GM11168 (cell line): ENCODE measurements around the gene PCK1.

Experiments
- in situ Hi-C: fragments of 300-500 bp; cut with MboI; formaldehyde crosslinking; loops from one replicate; pipeline ENCODE4 v1.12.0; 2022; ENCODE audit warnings: low sequenced_read_pairs; ENCODE audit not compliant: unreplicated experiment

Gene PCK1

DNA sequence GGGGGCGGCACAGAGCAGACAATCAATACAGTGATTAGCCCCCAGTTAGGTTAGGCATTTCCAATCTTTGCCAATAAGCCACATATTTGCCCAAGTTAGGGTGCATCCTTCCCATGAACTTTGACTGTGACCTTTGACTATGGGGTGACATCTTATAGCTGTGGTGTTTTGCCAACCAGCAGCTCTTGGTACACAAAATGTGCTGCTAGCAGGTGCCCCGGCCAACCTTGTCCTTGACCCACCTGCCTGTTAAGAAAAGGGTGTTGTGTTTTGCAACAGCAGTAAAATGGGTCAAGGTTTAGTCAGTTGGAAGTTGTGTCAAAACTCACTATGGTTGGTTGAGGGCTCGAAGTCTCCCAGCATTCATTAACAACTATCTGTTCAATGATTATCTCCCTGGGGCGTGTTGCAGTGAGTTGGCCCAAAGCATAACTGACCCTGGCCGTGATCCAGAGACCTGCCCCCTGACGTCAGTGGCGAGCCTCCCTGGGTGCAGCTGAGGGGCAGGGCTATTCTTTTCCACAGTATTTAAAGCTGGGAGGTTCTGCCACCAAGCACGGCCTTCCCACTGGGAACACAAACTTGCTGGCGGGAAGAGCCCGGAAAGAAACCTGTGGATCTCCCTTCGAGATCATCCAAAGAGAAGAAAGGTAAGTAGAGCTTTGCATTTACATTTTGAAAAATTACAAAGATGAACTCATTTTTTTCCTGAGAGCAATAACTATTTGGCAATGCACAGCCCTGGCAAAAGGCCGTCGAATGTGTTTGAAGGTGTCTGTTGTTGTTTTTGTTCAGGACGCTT is at the start of gene PCK1:
PCK1 (plus strand) TSS at position 557 of the 802 bp plus-strand sequence. CDS start 302 bp downstream, outside the sequence.
- in situ Hi-C loops: no loop called here

DNA sequence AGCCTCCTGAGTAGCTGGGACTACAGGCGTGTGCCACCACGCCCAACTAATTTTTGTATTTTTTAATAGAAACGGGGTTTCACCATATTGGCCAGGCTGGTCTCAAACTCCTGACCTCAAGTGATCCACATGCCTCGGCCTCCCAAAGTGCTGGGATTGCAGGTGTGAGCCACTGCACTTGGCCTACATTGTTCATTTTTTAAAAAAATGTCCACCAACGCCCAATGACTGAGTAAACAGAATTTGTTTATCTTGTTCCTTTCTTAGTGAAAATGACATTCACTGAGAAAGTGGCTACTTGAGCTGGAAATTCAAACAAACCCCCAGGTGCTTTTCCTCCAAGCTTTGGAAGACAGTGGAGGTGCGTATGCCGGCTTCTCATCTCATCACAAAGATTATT is 49.2 kb upstream of the PCK1 start:
- in situ Hi-C loops: loop anchor here (10.0 kb wide), 1 partner anchor 183 kb away; no protein-coding TSS in a partner anchor

DNA sequence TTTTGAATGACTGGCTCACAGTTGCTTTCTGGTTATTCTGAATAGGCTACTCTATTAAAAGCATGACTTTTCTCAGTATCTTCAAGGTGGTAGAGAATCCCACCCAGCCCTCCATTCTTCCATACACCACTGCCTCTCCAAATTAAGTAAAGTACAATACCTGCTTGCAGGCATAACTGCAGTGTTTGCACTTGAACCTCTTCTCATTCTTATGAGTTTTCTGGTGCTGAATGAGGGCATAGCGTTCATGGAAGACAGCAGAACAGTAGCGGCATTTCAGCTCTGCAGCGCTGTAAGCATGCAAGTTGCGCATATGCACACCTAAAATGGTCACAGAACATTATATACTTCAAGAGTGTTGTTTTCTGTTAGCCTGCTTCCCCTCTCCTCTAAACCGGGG is 48.5 kb upstream of the PCK1 start:
- in situ Hi-C loops: loop anchor here (10.0 kb wide), 1 partner anchor 182 kb away; no protein-coding TSS in a partner anchor

DNA sequence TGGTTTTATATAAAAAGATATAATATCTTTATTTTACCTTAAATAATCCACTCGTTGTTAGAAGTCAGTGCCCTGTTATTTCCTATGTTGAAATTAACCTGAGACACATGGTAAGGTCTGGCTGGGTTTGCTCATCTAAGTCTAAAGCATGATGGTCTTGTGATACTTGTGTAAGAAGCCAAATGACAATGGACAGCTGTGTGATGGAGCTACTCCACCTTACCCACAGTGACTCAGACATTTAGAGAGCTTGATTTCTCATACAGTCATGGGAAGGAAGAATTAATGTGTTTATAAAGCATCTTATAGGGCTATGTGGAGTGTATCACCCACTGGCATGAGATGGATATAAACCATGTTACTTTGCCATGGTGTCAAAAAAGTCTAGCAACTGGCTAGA is 47.7 kb upstream of the PCK1 start:
- in situ Hi-C loops: loop anchor here (10.0 kb wide), 1 partner anchor 182 kb away; no protein-coding TSS in a partner anchor

DNA sequence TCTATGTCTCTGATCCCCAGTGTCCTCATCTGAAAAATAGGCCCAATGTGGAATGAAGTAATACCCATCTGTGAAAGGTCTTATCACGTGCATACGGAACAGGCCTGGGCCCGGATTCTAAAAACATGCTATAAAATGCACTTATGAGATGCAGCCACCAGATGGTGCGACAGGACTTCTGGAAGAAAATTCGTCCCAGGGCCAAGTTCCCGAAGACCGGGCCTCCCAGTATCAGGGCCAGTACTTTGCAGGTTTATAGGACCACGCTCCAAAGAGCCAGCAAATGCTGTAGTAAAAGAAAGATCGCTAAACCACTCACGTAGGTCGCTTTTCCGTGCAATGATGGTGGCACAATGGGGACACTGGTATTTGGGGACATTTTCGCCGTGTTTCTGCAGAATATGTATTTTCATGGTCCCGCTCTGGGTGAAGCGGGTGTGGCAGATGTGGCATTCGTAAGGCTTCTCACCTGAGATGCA is 46.6 kb upstream of the PCK1 start:
- in situ Hi-C loops: loop anchor here (10.0 kb wide), 1 partner anchor 180 kb away; no protein-coding TSS in a partner anchor

DNA sequence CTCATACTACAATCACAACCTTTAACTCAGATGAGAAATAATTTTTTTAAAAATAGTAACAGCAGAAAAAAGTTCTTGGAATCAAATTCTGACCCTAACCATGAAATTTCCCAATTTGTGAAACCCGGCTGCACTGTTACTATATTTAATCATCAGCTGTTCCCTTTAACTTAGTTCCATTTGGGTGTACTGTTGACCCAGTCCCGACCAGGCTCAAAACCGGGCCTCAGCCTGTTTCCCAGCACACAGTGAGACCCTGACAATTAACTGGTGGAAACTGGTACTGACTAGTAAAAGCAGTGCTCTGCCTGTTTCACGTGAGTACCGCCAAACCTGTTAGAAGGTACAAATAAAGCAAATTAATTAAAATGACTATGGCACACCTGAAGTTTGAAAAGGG is 43.0 kb upstream of the PCK1 start:
- in situ Hi-C loops: loop anchor here (10.0 kb wide), 1 partner anchor 177 kb away; no protein-coding TSS in a partner anchor

DNA sequence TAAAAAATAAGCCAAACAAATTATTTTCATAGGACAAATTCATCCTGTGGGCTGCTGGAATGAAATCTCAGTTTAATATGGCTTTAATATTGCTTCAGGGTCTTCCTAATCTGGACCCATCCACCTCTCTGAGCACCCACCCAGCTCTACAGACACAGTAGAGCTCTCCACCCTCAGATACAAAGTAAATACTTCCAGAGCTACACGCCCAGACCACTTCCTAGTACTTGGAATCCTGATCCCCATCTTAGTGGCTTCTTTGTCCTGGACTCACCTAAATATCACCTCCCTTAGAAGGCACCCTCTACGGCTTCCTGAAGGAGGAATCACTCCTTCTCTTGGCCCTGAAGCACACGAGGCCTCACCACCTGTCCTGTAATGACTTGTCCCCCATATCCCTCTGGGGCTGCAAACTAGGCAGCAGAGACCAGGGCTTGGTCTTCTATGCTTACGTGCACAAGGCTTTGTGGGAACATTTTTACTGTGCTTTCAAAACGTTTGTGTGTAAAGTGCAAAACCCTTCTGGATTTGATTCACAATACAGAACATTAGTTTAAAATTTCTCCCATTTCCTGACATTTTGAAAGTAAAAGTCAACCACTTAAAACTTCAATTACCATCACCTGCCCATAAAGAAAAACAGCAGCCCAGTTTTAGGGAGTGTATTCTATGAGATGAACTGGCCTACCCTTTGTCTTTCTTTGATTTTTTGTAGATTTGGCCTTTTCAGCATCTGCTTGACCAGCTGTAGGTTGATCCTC is 38.4 kb upstream of the PCK1 start:
- in situ Hi-C loops: loop anchor here (5.0 kb wide), 1 partner anchor 70 kb away; no protein-coding TSS in a partner anchor

DNA sequence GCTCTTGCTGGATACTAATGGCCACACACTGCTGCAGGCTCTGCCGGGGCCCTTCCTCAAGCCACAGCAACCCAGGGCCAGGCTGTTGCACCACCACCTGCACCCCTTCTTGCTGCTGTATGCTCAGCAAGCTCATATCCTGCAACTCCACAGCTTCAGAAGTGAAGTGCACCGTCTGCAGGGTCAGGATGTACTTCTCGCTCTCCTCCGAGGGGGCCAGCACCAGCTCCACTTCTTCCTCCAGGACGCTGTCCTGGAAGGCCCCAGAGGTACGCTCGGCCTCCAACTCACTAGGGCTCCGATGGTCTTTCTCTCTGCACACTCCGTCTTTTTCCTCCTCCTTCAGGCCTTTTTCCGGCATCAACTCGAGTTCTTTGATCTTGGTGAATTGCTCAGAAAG is 37.1 kb upstream of the PCK1 start:
- in situ Hi-C loops: loop anchor here (5.0 kb wide), 1 partner anchor 69 kb away; no protein-coding TSS in a partner anchor

DNA sequence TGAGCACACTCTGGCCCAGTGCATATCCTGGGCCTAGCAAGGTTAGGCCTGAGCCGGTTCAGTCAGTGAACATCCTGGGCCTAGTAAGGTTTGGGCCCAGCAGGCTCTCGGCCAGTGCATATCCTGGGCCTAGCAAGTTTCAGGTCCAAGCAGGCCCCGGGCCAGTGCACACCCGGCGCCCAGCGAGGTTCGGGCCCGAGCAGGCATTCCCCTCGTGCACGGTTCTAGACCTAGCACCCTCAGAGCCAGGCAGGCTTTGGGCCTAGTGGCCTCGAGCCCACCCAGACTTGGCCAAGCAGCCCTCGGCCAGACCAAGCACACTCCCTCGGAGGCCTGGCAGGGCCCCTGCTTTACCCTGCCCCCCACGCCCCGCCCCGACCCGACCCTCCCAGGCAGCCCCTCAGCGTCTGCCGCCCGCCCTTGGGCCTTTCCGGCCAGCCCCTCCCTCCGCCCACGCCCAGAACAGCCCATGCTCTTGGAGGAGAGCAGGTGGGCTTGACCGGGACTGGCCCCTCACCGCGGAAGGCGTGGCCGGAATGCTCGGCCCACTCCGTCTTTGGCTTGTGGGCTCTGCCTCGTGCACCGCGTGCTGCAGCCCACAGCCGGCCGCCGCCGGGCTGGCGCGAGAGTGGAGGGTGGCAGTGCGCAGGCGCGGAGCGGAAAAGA is 36.3 kb upstream of the PCK1 start, which contains the start of gene CTCFL:
CTCFL (minus strand) TSS at position 630 of the 666 bp plus-strand sequence. CDS start 935 bp downstream, outside the sequence.
- in situ Hi-C loops: loop anchor here (5.0 kb wide), 1 partner anchor 68 kb away; no protein-coding TSS in a partner anchor

DNA sequence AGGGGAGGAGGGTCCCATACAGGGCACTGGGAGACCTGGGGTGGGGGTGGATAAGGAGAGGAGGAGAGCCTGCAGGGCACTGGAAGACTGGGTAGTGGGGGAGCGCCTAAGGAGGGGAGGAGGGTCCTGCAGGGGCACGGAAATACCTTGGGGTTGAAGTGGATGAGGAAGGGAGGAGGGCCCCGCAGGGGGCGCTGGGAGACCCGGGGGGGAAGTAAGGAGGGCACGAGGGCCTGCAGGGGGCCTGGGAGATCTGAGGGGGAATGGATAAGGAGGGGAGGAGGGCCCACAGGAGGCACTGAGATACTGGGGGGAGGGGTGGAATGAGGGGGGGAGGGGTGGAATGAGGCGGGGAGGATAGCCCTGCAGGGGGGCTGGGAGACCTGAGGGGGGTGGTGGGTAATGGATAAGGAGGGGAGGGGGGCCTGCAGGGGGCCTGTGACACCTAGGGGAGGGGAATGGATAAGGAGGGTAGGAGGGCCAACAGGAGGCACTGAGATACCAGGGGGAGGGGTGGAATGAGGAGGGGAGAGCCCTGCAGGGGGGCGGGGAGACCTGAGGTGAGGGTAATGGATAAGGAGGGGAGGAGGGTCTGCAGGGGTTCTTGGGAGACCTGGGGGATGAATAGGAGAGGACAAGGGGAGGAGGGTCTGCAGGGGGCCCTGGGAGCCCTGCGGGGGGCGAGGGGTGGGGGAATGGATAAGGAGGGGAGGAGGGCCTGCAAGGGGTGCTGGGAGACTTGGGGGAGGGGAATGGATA is 35.4 kb upstream of the PCK1 start:
- in situ Hi-C loops: no loop called here

DNA sequence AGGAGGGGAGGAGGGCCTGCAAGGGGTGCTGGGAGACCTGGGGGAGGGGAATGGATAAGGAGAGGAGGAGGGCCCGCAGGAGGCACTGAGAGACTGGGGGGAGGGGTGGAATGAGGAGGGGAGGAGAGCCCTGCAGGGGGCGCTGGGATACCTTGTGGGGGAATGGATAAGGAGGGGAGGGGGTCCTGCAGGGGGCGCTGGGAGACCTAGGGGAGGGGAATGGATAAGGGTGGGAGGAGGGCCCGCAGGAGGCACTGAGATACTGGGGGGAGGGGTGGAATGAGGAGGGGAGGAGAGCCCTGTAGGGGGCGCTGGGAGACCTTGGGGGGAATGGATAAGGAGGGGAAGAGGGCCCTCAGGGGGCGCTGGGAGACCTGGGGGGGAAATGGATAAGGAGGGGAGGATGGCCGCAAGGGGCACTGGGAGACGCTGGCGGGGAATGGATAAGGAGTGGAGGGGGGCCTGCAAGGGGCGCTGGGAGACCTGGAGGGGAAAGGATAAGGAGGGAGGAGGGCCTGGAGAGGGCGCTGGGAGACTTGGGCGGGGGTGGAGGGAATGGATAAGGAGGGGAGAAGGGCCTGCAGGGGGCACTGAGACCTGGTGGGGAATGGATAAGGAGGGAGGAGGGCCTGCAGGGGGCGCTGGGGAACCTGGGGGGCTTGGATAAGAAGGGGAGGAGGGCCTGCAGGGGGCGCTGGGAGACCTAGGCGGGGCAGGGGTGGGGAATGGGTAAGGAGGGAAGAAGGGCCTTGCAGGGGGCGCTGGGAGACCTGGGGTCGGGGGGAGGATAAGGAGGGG is 34.6 kb upstream of the PCK1 start:
- in situ Hi-C loops: no loop called here

DNA sequence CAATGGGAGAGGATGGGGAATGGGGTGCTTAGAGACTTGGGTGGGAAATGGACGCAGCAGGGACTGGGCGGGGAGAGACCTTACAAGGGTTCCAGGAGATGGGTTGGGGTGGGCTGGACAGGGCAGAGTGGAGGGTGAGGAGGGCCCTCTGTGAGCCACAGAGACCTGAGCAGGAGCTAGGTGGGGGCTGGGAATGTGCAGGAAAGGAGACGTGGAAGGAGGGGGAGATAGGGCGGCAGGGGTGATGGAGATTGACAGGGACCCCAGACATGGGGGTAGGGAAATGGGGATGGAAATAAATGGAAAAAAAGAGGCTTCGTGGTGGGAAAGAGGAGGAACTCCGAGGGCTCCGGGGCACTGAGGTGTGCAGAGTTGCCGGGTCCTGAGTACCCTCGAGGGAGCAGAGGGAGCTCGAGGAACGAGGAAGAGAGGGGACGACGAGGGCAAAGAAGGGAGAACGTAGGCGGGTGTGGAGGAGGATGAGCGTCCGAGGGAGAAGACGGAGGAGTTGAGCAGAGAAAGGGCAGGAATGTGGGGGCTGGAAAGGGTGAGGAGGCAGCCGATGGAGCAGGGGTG is 33.9 kb upstream of the PCK1 start:
- in situ Hi-C loops: no loop called here

DNA sequence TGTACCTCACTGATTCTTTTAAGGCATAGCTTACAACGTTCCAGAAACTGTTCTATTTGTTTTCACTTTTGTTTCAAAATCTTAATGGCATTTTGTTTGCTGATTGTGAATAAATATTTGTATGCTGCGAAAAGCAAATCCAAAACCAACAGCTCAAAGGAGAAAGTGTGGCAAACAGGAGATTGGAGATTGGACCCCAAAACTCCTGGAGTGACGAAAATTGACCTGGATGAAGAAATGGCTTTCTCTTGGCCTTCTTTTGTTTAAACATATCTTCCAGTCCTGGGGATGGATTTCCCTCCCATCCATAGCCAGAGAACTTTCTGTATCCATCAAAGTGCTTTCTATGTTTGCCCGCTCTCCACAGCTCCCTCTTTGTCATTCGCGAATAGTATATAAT is 33.2 kb upstream of the PCK1 start:
- in situ Hi-C loops: no loop called here

DNA sequence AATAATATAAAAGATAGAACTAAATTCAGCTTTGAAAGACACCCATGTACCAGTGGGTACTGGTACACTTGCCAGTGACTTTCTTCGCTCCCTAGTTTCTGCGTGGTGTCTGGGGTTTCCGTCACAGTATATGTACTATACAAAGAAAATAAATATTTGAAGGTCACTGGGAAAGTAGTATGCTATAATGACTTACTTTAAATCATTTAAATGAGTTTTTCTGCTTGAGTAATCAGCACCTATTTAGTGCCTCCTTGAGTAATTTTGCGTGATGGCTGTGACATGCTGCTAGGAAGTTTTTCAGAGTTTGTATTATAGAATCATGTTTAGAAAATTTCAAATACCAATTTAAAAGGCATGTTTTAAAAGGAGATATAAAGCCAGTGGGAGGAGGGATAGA is 32.8 kb upstream of the PCK1 start:
- in situ Hi-C loops: no loop called here

DNA sequence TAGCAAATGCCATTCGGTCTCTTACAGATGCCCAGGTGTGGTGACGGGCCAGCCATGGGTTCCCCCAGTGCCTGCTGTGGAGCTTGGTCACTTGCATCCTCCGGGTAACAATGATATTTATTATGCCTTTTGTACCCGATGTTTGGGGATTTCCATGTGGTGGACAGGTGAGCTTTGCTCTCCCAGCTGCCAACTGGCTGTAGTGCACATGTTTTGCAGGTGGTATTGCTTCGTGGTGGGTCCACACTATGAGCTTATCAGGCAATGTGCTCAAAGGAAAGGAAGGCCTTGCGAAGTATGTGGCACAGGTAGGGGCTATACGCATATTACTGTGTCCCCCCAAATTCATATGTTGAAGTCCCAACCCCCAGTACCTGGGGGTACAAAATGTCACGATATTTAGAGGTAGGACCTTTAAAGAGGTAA is 31.7 kb upstream of the PCK1 start:
- in situ Hi-C loops: no loop called here

DNA sequence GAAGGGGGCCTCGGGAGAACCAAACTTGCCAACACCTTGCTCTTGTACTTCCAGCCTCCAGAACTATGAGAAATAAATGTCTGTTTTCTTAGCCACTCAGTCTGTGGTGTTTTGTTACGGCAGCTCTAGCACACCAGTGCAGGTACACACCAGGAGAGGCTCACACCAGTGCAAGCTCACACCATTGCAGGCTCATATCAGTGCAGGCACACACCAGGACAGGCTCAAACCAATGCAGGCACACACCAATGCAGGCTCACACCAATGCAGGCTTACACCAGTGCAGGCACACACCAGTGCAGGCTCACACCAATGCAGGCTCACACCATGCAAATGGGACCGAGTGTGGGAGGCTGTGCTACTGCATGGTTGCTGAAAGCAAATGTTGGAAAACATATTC is 31.1 kb upstream of the PCK1 start:
- in situ Hi-C loops: no loop called here

DNA sequence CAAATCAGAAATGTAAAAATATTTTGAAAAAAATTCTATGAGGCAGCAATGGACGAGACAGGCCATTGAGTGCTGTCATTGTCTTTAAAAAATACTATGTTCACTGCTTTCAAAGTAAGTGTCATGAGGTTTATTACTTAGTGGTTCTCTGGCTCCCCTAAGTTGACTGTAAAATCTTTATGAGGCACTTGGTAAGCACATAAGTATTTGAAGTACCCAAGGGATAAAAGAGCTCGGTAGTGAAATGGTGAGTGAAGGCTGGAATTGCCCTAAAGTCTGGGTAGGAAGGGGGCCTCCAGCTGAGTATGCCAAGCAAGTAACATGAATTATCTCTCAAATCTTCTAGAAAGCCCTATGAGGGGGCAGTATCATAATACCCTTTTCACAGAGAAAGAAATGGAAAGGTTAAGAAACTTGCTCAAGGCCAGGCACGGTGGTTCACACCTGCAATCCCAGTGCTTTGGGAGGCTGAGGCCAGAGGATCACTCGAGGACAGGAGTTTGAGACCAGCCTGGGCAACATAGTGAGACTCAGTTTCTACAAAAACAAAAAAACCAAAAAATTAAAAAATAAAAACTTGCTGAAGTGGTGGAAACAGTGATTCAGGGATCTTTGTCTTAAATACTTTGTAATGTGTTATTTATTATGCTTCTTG is 30.5 kb upstream of the PCK1 start:
- in situ Hi-C loops: no loop called here

DNA sequence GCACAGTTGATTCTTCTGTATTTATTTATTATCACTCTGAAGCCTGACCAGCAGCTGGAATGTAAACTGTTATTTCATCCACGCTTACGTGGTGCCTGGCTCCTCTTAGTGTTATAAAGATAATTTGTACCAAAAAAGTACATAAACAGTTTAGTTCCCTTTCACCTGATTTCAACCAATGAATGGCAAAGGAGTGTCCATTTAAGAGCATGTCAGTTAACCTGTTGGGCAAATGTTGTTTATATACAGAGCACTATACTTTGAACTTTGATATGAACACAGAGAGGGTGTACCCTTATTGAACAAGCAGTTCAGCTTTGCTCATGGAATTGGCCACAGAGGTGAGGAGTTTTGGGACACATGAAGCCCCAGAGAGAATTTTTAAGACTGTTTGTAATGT is 28.8 kb upstream of the PCK1 start:
- in situ Hi-C loops: no loop called here
